Measurements from ENCODE around the gene CCDC15. TPM values are rescaled to one million over a fixed set of nuclear protein-coding genes. Genes with fewer than 3 reads are reported as not detected.

Gene CCDC15
- total and polyA plus RNA-seq, 2 donors (not counting 1 experiment from before 2014, with no cell fraction given): 0.31 to 1.8 TPM

DNA sequence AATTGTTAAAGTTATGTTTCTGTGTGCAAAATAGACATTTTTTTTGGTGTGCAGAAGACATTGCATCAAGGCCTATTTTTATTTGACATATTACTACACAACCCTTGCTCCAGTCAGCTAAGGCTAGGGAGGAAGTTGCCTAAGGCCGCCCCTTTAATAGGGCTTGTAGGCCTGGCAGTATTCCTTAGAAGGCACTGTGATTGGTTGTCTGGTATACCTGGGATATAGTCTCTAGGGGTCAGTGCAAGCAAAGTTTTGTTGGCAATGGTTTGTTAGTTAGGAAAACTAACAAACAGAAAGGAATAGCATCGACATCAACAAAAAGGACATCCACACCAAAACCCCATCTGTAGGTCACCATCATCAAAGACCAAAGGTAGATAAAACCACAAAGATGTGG lies 16.9 kb downstream of the CCDC15 start:
- no peak overlapping the region for H3K9ac ChIP-seq (ENCODE audit: low read length)
- ChIA-PET POLR2A (interaction anchor here (0.6 kb wide), 1 partner anchor 17 kb away, joined by 3 read pairs; no protein-coding TSS in a partner anchor), CTCF (interaction anchor here (0.5 to 5.9 kb wide), 6 partner anchors 89 to 170 kb away, joined by 3 to 52 read pairs (median 4); no protein-coding TSS in a partner anchor)
- intact Hi-C loops (cut with micrococcal nuclease): no loop called here
- H2AFZ ChIP-seq (ENCODE audit: insufficient read depth, low read depth, low read length, poor library complexity, severe bottlenecking): no peak overlapping the region
- no peak for TF ChIP-seq EZH2 (IDR thresholded peaks at IDR 0.05; ENCODE audit: borderline replicate concordance, insufficient read depth, low read depth, low read length, poor library complexity, severe bottlenecking)
- TF ChIP-seq, protein P1, sequence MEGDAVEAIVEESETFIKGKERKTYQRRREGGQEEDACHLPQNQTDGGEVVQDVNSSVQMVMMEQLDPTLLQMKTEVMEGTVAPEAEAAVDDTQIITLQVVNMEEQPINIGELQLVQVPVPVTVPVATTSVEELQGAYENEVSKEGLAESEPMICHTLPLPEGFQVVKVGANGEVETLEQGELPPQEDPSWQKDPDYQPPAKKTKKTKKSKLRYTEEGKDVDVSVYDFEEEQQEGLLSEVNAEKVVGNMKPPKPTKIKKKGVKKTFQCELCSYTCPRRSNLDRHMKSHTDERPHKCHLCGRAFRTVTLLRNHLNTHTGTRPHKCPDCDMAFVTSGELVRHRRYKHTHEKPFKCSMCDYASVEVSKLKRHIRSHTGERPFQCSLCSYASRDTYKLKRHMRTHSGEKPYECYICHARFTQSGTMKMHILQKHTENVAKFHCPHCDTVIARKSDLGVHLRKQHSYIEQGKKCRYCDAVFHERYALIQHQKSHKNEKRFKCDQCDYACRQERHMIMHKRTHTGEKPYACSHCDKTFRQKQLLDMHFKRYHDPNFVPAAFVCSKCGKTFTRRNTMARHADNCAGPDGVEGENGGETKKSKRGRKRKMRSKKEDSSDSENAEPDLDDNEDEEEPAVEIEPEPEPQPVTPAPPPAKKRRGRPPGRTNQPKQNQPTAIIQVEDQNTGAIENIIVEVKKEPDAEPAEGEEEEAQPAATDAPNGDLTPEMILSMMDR (IDR thresholded peaks at IDR 0.05): no peak
- Mint-ChIP-seq H3K27ac (no peak overlapping the region), H3K27me3 (no peaks in the 10 kb centered on the region), H3K9me3 (ENCODE audit: insufficient read depth) (no peaks in the 10 kb centered on the region), H3K4me3 (no peak overlapping the region), H3K4me1 (no peaks in the 10 kb centered on the region)
- no peaks in the 10 kb centered on the region for H3K27me3 ChIP-seq (replicated peaks in 1 of 4; ENCODE audit: control extremely low read depth in 1 of 4, control insufficient read depth in 3 of 4, insufficient read depth in 4 of 4, low read length in 3 of 4)
- no peaks in the 10 kb centered on the region for H3K36me3 ChIP-seq (replicated peaks in 1 of 2; ENCODE audit: control extremely low read depth in 1 of 2, control insufficient read depth in 1 of 2, extremely low read depth in 1 of 2, insufficient read depth in 2 of 2, low read length in 1 of 2)
- H4K20me1 ChIP-seq (ENCODE audit: control insufficient read depth, insufficient read depth, low read length, poor library complexity, severe bottlenecking): no peaks in the 10 kb centered on the region
- H3K79me2 ChIP-seq (ENCODE audit: control insufficient read depth, insufficient read depth, low read length): no peaks in the 10 kb centered on the region
- no peak overlapping the region for H3K27ac ChIP-seq (ENCODE audit: low read length in 2 of 2)
- no peaks in the 10 kb centered on the region for H3K9me3 ChIP-seq (ENCODE audit: control extremely low read depth in 1 of 3, control insufficient read depth in 2 of 3, insufficient read depth in 1 of 3, low read length in 2 of 3)
- no peak overlapping the region for H3K4me3 ChIP-seq (ENCODE audit: control extremely low read depth in 1 of 5, extremely low read depth in 1 of 5, insufficient read depth in 1 of 5, low read depth in 2 of 5, low read length in 4 of 5)
- H3K4me1 ChIP-seq (ENCODE audit: control insufficient read depth in 2 of 2, insufficient read depth in 2 of 2, low read length in 2 of 2): no peaks in the 10 kb centered on the region
- no peak for DNase-seq
- no peak for ATAC-seq (ENCODE audit: low read depth)
- no peak overlapping the region for H3K4me2 ChIP-seq (replicated peaks; ENCODE audit: low read depth, low read length, poor library complexity, severe bottlenecking)
- WGBS (ENCODE audit: insufficient coverage): no CpG with 5 or more reads among the region's 2 CpGs

DNA sequence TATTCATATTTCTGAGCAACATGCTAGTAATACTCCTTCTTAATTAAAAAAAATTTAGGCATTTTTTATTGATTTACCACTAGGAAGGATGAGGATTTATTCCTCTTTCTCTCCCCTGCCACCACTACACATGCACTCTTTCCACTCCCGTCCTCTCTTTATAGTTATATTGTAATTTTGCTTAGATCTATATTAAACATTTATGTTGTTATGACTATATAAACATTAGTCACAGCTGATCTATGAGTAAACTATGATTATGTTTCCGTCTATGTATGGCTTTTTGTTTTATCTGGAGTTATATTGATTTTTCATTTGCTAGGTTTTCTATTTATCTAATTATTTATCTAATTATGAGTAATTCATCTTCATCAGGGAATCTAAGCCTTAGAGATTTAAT lies 17.8 kb downstream of the CCDC15 start:
- no CpG with 5 or more reads among the region's 2 CpGs for WGBS (ENCODE audit: insufficient coverage)
- no peak overlapping the region for H3K4me3 Mint-ChIP-seq
- no peak overlapping the region for H3K4me2 ChIP-seq (replicated peaks; ENCODE audit: low read depth, low read length, poor library complexity, severe bottlenecking)
- intact Hi-C loops (cut with micrococcal nuclease): no loop called here
- no peak overlapping the region for H3K27ac ChIP-seq (ENCODE audit: low read length in 2 of 2)
- H3K27ac Mint-ChIP-seq: no peak overlapping the region
- no peak overlapping the region for H3K9ac ChIP-seq (ENCODE audit: low read length)
- H4K20me1 ChIP-seq (ENCODE audit: control insufficient read depth, insufficient read depth, low read length, poor library complexity, severe bottlenecking): no peaks in the 10 kb centered on the region
- no peaks in the 10 kb centered on the region for H3K9me3 ChIP-seq (ENCODE audit: control extremely low read depth in 1 of 3, control insufficient read depth in 2 of 3, insufficient read depth in 1 of 3, low read length in 2 of 3)
- no peak for DNase-seq
- H3K9me3 Mint-ChIP-seq (ENCODE audit: insufficient read depth): no peaks in the 10 kb centered on the region
- ChIA-PET CTCF (interaction anchor here (0.9 to 5.9 kb wide), 5 partner anchors 117 to 170 kb away, joined by 3 to 52 read pairs (median 5); no protein-coding TSS in a partner anchor), POLR2A (no interaction called here)
- H3K27me3 Mint-ChIP-seq: no peaks in the 10 kb centered on the region
- ATAC-seq (ENCODE audit: low read depth): no peak
- no peaks in the 10 kb centered on the region for H3K79me2 ChIP-seq (ENCODE audit: control insufficient read depth, insufficient read depth, low read length)
- no peaks in the 10 kb centered on the region for H3K27me3 ChIP-seq (replicated peaks in 1 of 4; ENCODE audit: control extremely low read depth in 1 of 4, control insufficient read depth in 3 of 4, insufficient read depth in 4 of 4, low read length in 3 of 4)
- TF ChIP-seq EZH2 (IDR thresholded peaks at IDR 0.05; ENCODE audit: borderline replicate concordance, insufficient read depth, low read depth, low read length, poor library complexity, severe bottlenecking): no peak
- TF ChIP-seq, protein P1 (IDR thresholded peaks at IDR 0.05): no peak
- no peak overlapping the region for H3K4me3 ChIP-seq (ENCODE audit: control extremely low read depth in 1 of 5, extremely low read depth in 1 of 5, insufficient read depth in 1 of 5, low read depth in 2 of 5, low read length in 4 of 5)
- no peak overlapping the region for H2AFZ ChIP-seq (ENCODE audit: insufficient read depth, low read depth, low read length, poor library complexity, severe bottlenecking)
- no peaks in the 10 kb centered on the region for H3K36me3 ChIP-seq (replicated peaks in 1 of 2; ENCODE audit: control extremely low read depth in 1 of 2, control insufficient read depth in 1 of 2, extremely low read depth in 1 of 2, insufficient read depth in 2 of 2, low read length in 1 of 2)
- no peaks in the 10 kb centered on the region for H3K4me1 Mint-ChIP-seq
- H3K4me1 ChIP-seq (ENCODE audit: control insufficient read depth in 2 of 2, insufficient read depth in 2 of 2, low read length in 2 of 2): no peaks in the 10 kb centered on the region

Data from B cell (primary cell).